Measurements from ENCODE around the gene FHL1.

- TF ChIP-seq POLR2A (IDR thresholded peaks at IDR 0.05) (no peak), CTCF (IDR thresholded peaks at IDR 0.05) (no peak)
Observed at GRCh38 chrX:136191171-136191570, 43.8 kb downstream of the FHL1 start.

All from lower leg skin (tissue), 3 donors.